OCI-LY7 (cell line): Measurements from ENCODE around the gene GRB10. TPM values are rescaled to one million over a fixed set of nuclear protein-coding genes. Genes with fewer than 3 reads are reported as not detected.

Experiments used
- BruUV-seq: library from RNA; stranded (reverse); fragments of 400-500 nt; replicated peaks from 2 replicates; lab custom pipeline; 2021; lab: Mats Ljungman, UMichigan
- CTCF ChIA-PET: fragments of 300-600 bp; sonication (Branson Sonifier 250); formaldehyde crosslinking; loops from one replicate; lab custom pipeline; 2022; ENCODE audit warnings: antibody characterized with exemption; ENCODE audit not compliant: unreplicated experiment; lab: Charles Lee
- POLR2A ChIA-PET: fragments of 300-600 bp; sonication (Branson Sonifier 250); formaldehyde crosslinking; loops from one replicate; lab custom pipeline; 2022; ENCODE audit warnings: antibody characterized with exemption; lab: Charles Lee
- DNase-seq: peaks from one replicate; pipeline ENCODE4 v3.0.0-alpha.2; 2015; ENCODE audit warnings: low spot score
- H2AFZ ChIP-seq: fragments of 200-600 bp; sonication (generic), shearing (Covaris generic); 2 replicates; pipeline ENCODE4 v1.6.1; 2014; ENCODE audit warnings: mild to moderate bottlenecking, antibody characterized with exemption, low read length, moderate library complexity
- H3K27ac ChIP-seq: fragments of 200-600 bp; sonication (generic); 2 replicates; pipeline ENCODE4 v1.5.1; 2014; ENCODE audit warnings: mixed run types, low read depth, mild to moderate bottlenecking, moderate library complexity, low read length, inconsistent platforms; ENCODE audit not compliant: poor library complexity, severe bottlenecking
- H3K36me3 ChIP-seq: fragments of 200-600 bp; sonication (generic); 2 replicates; pipeline ENCODE4 v1.6.1; 2014; ENCODE audit warnings: mild to moderate bottlenecking, antibody characterized with exemption, low read length, moderate library complexity, mixed read lengths; ENCODE audit not compliant: insufficient read depth
- H3K4me1 ChIP-seq: fragments of 200-600 bp; sonication (generic); 2 replicates; pipeline ENCODE4 v1.5.1; 2014; ENCODE audit warnings: mild to moderate bottlenecking, low read length; ENCODE audit not compliant: insufficient read depth, poor library complexity, severe bottlenecking
- H3K4me2 ChIP-seq: fragments of 200-600 bp; sonication (generic); 2 replicates; pipeline ENCODE4 v1.6.1; 2014; ENCODE audit warnings: mild to moderate bottlenecking, low read length
- H3K4me3 ChIP-seq: fragments of 200-600 bp; sonication (generic); 2 replicates; pipeline ENCODE4 v1.5.1; 2014; ENCODE audit warnings: mild to moderate bottlenecking, low read depth, low read length; ENCODE audit not compliant: poor library complexity, severe bottlenecking
- H3K79me2 ChIP-seq: fragments of 200-600 bp; sonication (generic); 2 replicates; pipeline ENCODE4 v1.6.1; 2016; ENCODE audit warnings: low read depth, mild to moderate bottlenecking, low read length, moderate library complexity, mixed read lengths; ENCODE audit not compliant: insufficient read depth
- H3K9me2 ChIP-seq: fragments of 200-600 bp; sonication (generic); 2 replicates; pipeline ENCODE4 v1.6.1; 2016; ENCODE audit warnings: mild to moderate bottlenecking, low read length, mixed read lengths; ENCODE audit not compliant: insufficient read depth
- H3K9me3 ChIP-seq: fragments of 200-600 bp; sonication (generic); 2 replicates; pipeline ENCODE4 v1.6.1; 2014; ENCODE audit warnings: mild to moderate bottlenecking, mixed run types, low read length, mixed read lengths
- H4K20me1 ChIP-seq: fragments of 200-600 bp; sonication (generic); 2 replicates; pipeline ENCODE4 v1.6.1; 2014; ENCODE audit warnings: mild to moderate bottlenecking, antibody characterized with exemption, low read length, moderate library complexity, mixed read lengths; ENCODE audit not compliant: insufficient read depth
- EZH2phosphoT487 ChIP-seq: fragments of 200-600 bp; sonication (generic); IDR thresholded peaks from 2 replicates; pipeline ENCODE4 v1.6.1; 2018; ENCODE audit warnings: low read depth, borderline replicate concordance, mild to moderate bottlenecking, mixed run types, antibody characterized with exemption, low read length, moderate library complexity, mixed read lengths
- intact Hi-C: fragments of 100-400 bp; cut with micrococcal nuclease; formaldehyde crosslinking; loops from one replicate; pipeline ENCODE4 v1.10.0; 2022; ENCODE audit not compliant: unreplicated experiment
- total RNA-seq, 2 experiments: library from RNA; depleted of rRNA in 1 of 2; stranded (reverse); fragments of >200 nt in 1 of 2; shearing (Covaris generic) in 1 of 2; gene quantifications; 2 replicates each; pipeline ENCODE4 v1.2.3, GENCODE V29; 2014 to 2022
- TF ChIP-seq, protein P1 (sequence below): fragments of 200-600 bp; sonication (generic); conservative IDR thresholded peaks from 2 replicates; pipeline ENCODE4 v1.5.1; 2014; ENCODE audit warnings: mild to moderate bottlenecking, antibody characterized with exemption, low read length, moderate library complexity, mixed read lengths

GRB10 gene
- total RNA-seq, 2 experiments from 2014 or later: not detected

- no peak overlapping the region for H3K27ac ChIP-seq
- TF ChIP-seq EZH2phosphoT487: no peak
- TF ChIP-seq, protein P1, sequence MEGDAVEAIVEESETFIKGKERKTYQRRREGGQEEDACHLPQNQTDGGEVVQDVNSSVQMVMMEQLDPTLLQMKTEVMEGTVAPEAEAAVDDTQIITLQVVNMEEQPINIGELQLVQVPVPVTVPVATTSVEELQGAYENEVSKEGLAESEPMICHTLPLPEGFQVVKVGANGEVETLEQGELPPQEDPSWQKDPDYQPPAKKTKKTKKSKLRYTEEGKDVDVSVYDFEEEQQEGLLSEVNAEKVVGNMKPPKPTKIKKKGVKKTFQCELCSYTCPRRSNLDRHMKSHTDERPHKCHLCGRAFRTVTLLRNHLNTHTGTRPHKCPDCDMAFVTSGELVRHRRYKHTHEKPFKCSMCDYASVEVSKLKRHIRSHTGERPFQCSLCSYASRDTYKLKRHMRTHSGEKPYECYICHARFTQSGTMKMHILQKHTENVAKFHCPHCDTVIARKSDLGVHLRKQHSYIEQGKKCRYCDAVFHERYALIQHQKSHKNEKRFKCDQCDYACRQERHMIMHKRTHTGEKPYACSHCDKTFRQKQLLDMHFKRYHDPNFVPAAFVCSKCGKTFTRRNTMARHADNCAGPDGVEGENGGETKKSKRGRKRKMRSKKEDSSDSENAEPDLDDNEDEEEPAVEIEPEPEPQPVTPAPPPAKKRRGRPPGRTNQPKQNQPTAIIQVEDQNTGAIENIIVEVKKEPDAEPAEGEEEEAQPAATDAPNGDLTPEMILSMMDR: no peak
- no peak overlapping the region for H3K4me2 ChIP-seq
- H3K79me2 ChIP-seq: no peaks in the 10 kb centered on the region
- no peak overlapping the region for H2AFZ ChIP-seq
- no peaks in the 10 kb centered on the region for H4K20me1 ChIP-seq
- no peak overlapping the region for H3K4me3 ChIP-seq
- H3K36me3 ChIP-seq: no peaks in the 10 kb centered on the region
- no peaks in the 10 kb centered on the region for H3K4me1 ChIP-seq
- BruUV-seq: no TSS peak
- POLR2A ChIA-PET: interaction anchor here (0.5 to 0.6 kb wide), 2 partner anchors 245 to 251 kb away, joined by 3 read pairs; no protein-coding TSS in a partner anchor
- CTCF ChIA-PET: no interaction called here
- intact Hi-C loops: no loop called here
- H3K9me2 ChIP-seq: no peaks in the 10 kb centered on the region
- no peak for DNase-seq
- no peaks in the 10 kb centered on the region for H3K9me3 ChIP-seq
These were observed 61.5 kb downstream of the GRB10 start for GRCh38 chr7:50721160-50721559.

DNA sequence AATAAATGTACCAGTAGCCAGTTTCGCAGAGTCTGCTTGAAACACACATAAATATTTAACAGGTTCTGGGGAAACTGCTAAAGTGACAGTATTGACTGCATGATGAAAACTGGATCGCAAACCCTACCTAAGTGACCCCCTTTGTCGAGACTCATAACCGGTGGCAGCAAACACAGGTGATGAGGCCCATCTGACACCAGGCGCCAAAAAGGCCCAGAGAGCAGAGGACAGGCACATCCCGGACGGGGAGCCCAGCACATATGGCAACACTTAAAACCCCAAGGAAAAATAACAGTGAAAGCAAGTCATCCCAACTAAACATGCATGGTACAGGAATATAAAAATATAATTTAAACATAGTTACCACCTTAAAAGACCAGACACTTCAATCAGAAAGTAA lies 62.4 kb downstream of the GRB10 start:
- BruUV-seq: no TSS peak
- ChIA-PET POLR2A (interaction anchor here (0.7 kb wide), 2 partner anchors 187 to 249 kb away, joined by 3 read pairs; no protein-coding TSS in a partner anchor), CTCF (no interaction called here)
- Histone ChIP-seq H4K20me1 (no peaks in the 10 kb centered on the region), H3K9me3 (no peaks in the 10 kb centered on the region), H3K79me2 (no peaks in the 10 kb centered on the region), H3K4me1 (no peaks in the 10 kb centered on the region), H3K4me3 (no peak overlapping the region), H3K4me2 (no peak overlapping the region), H3K36me3 (no peaks in the 10 kb centered on the region), H3K9me2 (no peaks in the 10 kb centered on the region), H2AFZ (no peak overlapping the region), H3K27ac (no peak overlapping the region)
- intact Hi-C loops: no loop called here
- no peak for DNase-seq
- TF ChIP-seq, protein P1: no peak
- no peak for TF ChIP-seq EZH2phosphoT487

DNA sequence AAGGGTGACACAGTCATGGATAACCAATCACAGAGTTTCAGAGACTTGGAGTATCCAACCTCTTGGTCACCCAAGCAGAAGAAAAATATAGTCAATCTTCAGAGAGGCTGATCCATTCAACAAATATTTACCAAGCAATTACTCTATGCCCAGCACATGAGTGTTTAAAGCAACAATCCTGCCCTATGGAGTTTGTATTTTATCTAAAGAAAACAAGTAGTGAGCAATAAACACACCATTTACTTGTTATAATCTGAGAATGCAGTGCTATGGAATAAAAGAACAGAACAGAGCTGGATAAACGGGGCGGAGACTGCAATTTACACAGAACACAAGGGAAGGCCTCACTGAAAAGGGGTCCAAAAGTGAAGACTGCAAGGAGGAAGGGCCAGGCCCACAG lies 63.8 kb downstream of the GRB10 start:
- CTCF ChIA-PET: no interaction called here
- H3K79me2 ChIP-seq: no peaks in the 10 kb centered on the region
- no peak overlapping the region for H3K4me2 ChIP-seq
- no TSS peak for BruUV-seq
- H3K9me3 ChIP-seq: no peaks in the 10 kb centered on the region
- TF ChIP-seq, protein P1: no peak
- no peak for TF ChIP-seq EZH2phosphoT487
- H4K20me1 ChIP-seq: no peaks in the 10 kb centered on the region
- no peaks in the 10 kb centered on the region for H3K36me3 ChIP-seq
- POLR2A ChIA-PET: interaction anchor here (0.6 kb wide), 1 partner anchor 39 kb away, joined by 3 read pairs; no protein-coding TSS in a partner anchor
- no peak overlapping the region for H3K27ac ChIP-seq
- H3K4me3 ChIP-seq: no peak overlapping the region
- no peak overlapping the region for H2AFZ ChIP-seq
- intact Hi-C loops: loop anchor here (10.0 kb wide), 1 partner anchor 56 kb away; no protein-coding TSS in a partner anchor
- no peaks in the 10 kb centered on the region for H3K9me2 ChIP-seq
- H3K4me1 ChIP-seq: no peaks in the 10 kb centered on the region
- DNase-seq: no peak
